ENCODE measurements around the gene CBLB. TPM values are rescaled to one million over a fixed set of nuclear protein-coding genes. Genes with fewer than 3 reads are reported as not detected.

CBLB gene
- total and polyA plus RNA-seq, 9 of the 15 experiments (the other 6 are each of a cell fraction or from before 2014, with no cell fraction given): 1.8 to 8.1 (median 5.3) TPM

- CTCF ChIA-PET (ENCODE audit: low intra/inter-chr PET ratio): no interaction called here
- Histone ChIP-seq H3K4me3 (no peak overlapping the region), H3K27ac (ENCODE audit: extremely low read depth, low read depth, low read length) (no peak overlapping the region), H4K20me1 (replicated peaks; ENCODE audit: control insufficient read depth, insufficient read depth, low read length) (no peaks in the 10 kb centered on the region), H3K4me1 (replicated peaks in 1 of 2; ENCODE audit: control insufficient read depth in 2 of 2, insufficient read depth in 2 of 2, low read length in 2 of 2) (no peaks in the 10 kb centered on the region), H3K79me2 (ENCODE audit: control insufficient read depth, insufficient read depth, low read length) (no peaks in the 10 kb centered on the region), H2AFZ (ENCODE audit: low read depth, low read length) (no peak overlapping the region), H3K9ac (ENCODE audit: insufficient read depth in 1 of 2, low read depth in 2 of 2, low read length in 2 of 2) (no peak overlapping the region), H3K9me3 (replicated peaks; ENCODE audit: control insufficient read depth, insufficient read depth, low read depth, low read length) (no peaks in the 10 kb centered on the region), H3K36me3 (ENCODE audit: control insufficient read depth, insufficient read depth, low read length) (no peaks in the 10 kb centered on the region), H3K9me1 (ENCODE audit: control insufficient read depth, insufficient read depth, low read length) (no peaks in the 10 kb centered on the region), H3K27me3 (ENCODE audit: control insufficient read depth in 2 of 2, insufficient read depth in 2 of 2, low read length in 2 of 2) (no peaks in the 10 kb centered on the region), H3K4me2 (ENCODE audit: insufficient read depth, low read length) (no peak overlapping the region)
- POLR2A ChIA-PET: no interaction called here
- FAIRE-seq (no peak), DNase-seq (ENCODE audit: extremely low read depth in 1 of 4, low spot score in 3 of 4) (no peak), ATAC-seq (no peak)
- in situ Hi-C loops (cut with MboI): no loop called here
- no peak for TF ChIP-seq NONO (IDR thresholded peaks at IDR 0.05; ENCODE audit: low read depth in 2 of 2, low read length in 1 of 2)
- no peak for TF ChIP-seq RBM17 (IDR thresholded peaks at IDR 0.05; ENCODE audit: borderline replicate concordance, low read depth, low read length)
- no TSS peak for BruUV-seq (replicated peaks)
- WGBS (ENCODE audit: insufficient coverage, low coverage, missing lambda C conversion rate): 84% methylated on average over 3 of the region's 3 CpGs
- intact Hi-C loops (cut with micrococcal nuclease): no loop called here
Observed at GRCh38 chr3:105746231-105746996, 122.4 kb downstream of the CBLB start.

DNA sequence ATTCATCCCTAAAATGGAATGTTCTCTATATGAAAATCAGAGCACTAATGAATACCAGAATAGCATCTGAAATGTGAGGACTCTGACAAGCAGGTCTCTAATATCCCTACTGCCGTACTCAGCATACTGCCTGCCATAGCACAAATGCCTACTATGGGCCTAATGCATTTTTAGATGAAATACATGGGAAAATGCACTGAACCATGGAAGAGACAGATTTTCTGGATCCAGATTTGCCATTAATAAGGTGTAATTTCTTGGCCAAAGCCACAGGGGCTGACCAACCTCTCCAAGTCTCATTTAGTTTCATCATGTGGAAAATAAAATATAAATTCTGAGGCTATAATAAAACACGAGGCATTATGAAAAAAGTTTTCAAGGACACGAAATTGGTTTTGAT lies 123.8 kb downstream of the CBLB start:
- H3K9me3 ChIP-seq (replicated peaks; ENCODE audit: control insufficient read depth, insufficient read depth, low read depth, low read length): no peaks in the 10 kb centered on the region
- ATAC-seq (no peak), FAIRE-seq (no peak), DNase-seq (ENCODE audit: extremely low read depth in 1 of 4, low spot score in 3 of 4) (no peak)
- H3K4me3 ChIP-seq: no peak overlapping the region
- in situ Hi-C loops (cut with MboI): no loop called here
- intact Hi-C loops (cut with micrococcal nuclease): no loop called here
- H3K4me1 ChIP-seq (replicated peaks in 1 of 2; ENCODE audit: control insufficient read depth in 2 of 2, insufficient read depth in 2 of 2, low read length in 2 of 2): no peaks in the 10 kb centered on the region
- no peaks in the 10 kb centered on the region for H3K9me1 ChIP-seq (ENCODE audit: control insufficient read depth, insufficient read depth, low read length)
- H3K9ac ChIP-seq (ENCODE audit: insufficient read depth in 1 of 2, low read depth in 2 of 2, low read length in 2 of 2): no peak overlapping the region
- CTCF ChIA-PET (ENCODE audit: low intra/inter-chr PET ratio): no interaction called here
- POLR2A ChIA-PET: no interaction called here
- H3K27ac ChIP-seq (ENCODE audit: extremely low read depth, low read depth, low read length): no peak overlapping the region
- no peaks in the 10 kb centered on the region for H3K79me2 ChIP-seq (ENCODE audit: control insufficient read depth, insufficient read depth, low read length)
- H3K4me2 ChIP-seq (ENCODE audit: insufficient read depth, low read length): no peak overlapping the region
- no TSS peak for BruUV-seq (replicated peaks)
- no peaks in the 10 kb centered on the region for H3K27me3 ChIP-seq (ENCODE audit: control insufficient read depth in 2 of 2, insufficient read depth in 2 of 2, low read length in 2 of 2)
- H2AFZ ChIP-seq (ENCODE audit: low read depth, low read length): no peak overlapping the region
- H3K36me3 ChIP-seq (ENCODE audit: control insufficient read depth, insufficient read depth, low read length): no peaks in the 10 kb centered on the region
- 27% methylated on average over 3 of the region's 3 CpGs for WGBS (ENCODE audit: insufficient coverage, low coverage, missing lambda C conversion rate)
- H4K20me1 ChIP-seq (replicated peaks; ENCODE audit: control insufficient read depth, insufficient read depth, low read length): no peaks in the 10 kb centered on the region
- TF ChIP-seq BRD4 (IDR thresholded peaks at IDR 0.05): no peak
- no peak for TF ChIP-seq EP400 (IDR thresholded peaks at IDR 0.05)
- no peak for TF ChIP-seq E2F3 (CRISPR knock-in tag; IDR thresholded peaks at IDR 0.05)
- no peak for TF ChIP-seq BDP1 (IDR thresholded peaks at IDR 0.05; ENCODE audit: insufficient read depth, insufficient read length)
- no peak for TF ChIP-seq ELK1 (CRISPR knock-in tag; IDR thresholded peaks at IDR 0.05)
- no peak for TF ChIP-seq TEAD2 (tag; IDR thresholded peaks at IDR 0.05)
- TF ChIP-seq KLF6 (CRISPR knock-in tag; IDR thresholded peaks at IDR 0.05; ENCODE audit: borderline replicate concordance): no peak
- TF ChIP-seq SREBF2 (CRISPR knock-in tag; IDR thresholded peaks at IDR 0.05): no peak
- no peak for TF ChIP-seq ZNF79 (CRISPR knock-in tag; IDR thresholded peaks at IDR 0.05; ENCODE audit: low read depth)
- TF ChIP-seq HNRNPUL1 (IDR thresholded peaks at IDR 0.05; ENCODE audit: low read length): no peak
- no peak for TF ChIP-seq ZNF436 (CRISPR knock-in tag; IDR thresholded peaks at IDR 0.05)

All from K562 (cell line).